ENCODE measurements around the gene CDC5L. TPM values are rescaled to one million over a fixed set of nuclear protein-coding genes. Genes with fewer than 3 reads are reported as not detected.

CDC5L gene
- total RNA-seq, 4 donors from 2014 or later, result 10.0 to 19.3 (median 14.7) TPM

GRCh38 chr6:44423306-44423705 is 35.8 kb downstream of the CDC5L start:
- Histone ChIP-seq H3K4me1 (no peaks in the 10 kb centered on the region), H3K4me3 (no peak overlapping the region), H3K27ac (no peak overlapping the region), H3K9me3 (no peaks in the 10 kb centered on the region), H3K27me3 (no peaks in the 10 kb centered on the region), H3K36me3 (peaks cover 0 to 93% (median 30%) of the 10 kb centered on the region in 3 donors)
- TF ChIP-seq, protein P1, sequence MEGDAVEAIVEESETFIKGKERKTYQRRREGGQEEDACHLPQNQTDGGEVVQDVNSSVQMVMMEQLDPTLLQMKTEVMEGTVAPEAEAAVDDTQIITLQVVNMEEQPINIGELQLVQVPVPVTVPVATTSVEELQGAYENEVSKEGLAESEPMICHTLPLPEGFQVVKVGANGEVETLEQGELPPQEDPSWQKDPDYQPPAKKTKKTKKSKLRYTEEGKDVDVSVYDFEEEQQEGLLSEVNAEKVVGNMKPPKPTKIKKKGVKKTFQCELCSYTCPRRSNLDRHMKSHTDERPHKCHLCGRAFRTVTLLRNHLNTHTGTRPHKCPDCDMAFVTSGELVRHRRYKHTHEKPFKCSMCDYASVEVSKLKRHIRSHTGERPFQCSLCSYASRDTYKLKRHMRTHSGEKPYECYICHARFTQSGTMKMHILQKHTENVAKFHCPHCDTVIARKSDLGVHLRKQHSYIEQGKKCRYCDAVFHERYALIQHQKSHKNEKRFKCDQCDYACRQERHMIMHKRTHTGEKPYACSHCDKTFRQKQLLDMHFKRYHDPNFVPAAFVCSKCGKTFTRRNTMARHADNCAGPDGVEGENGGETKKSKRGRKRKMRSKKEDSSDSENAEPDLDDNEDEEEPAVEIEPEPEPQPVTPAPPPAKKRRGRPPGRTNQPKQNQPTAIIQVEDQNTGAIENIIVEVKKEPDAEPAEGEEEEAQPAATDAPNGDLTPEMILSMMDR (IDR thresholded peaks at IDR 0.05), result no peak
- no peak for TF ChIP-seq POLR2A (IDR thresholded peaks at IDR 0.05)
- DNase-seq, result no peak
- intact Hi-C loops (cut with DNase I), result no loop called here

GRCh38 chr6:44425951-44426350 is 38.4 kb downstream of the CDC5L start:
- no peak for DNase-seq
- intact Hi-C loops (cut with DNase I), result no loop called here
- TF ChIP-seq, protein P1 (IDR thresholded peaks at IDR 0.05), result no peak
- TF ChIP-seq POLR2A (IDR thresholded peaks at IDR 0.05), result no peak
- Histone ChIP-seq H3K27ac (no peak overlapping the region), H3K9me3 (no peaks in the 10 kb centered on the region), H3K27me3 (no peaks in the 10 kb centered on the region), H3K36me3 (peaks cover 0 to 100% (median 19%) of the 10 kb centered on the region in 3 donors), H3K4me1 (no peaks in the 10 kb centered on the region), H3K4me3 (no peak overlapping the region)
- WGBS, 2 donors, result 93% methylated on average over 6 of the region's 6 CpGs

GRCh38 chr6:44428682-44429081 is 41.2 kb downstream of the CDC5L start:
- TF ChIP-seq, protein P1 (IDR thresholded peaks at IDR 0.05), result no peak
- no peak for TF ChIP-seq POLR2A (IDR thresholded peaks at IDR 0.05)
- H3K4me1 ChIP-seq, result peaks cover 0 to 4% (median 0%) of the 10 kb centered on the region in 3 donors
- H3K4me3 ChIP-seq, result no peak overlapping the region
- intact Hi-C loops (cut with DNase I), result no loop called here
- 84 to 86% methylated on average over 3 of the region's 3 CpGs for WGBS, 2 donors
- H3K36me3 ChIP-seq, result peaks cover 0 to 90% (median 9%) of the 10 kb centered on the region in 3 donors
- no peak for DNase-seq
- H3K27ac ChIP-seq, result no peak overlapping the region
- H3K9me3 ChIP-seq, result no peaks in the 10 kb centered on the region
- H3K27me3 ChIP-seq, result no peaks in the 10 kb centered on the region

DNA sequence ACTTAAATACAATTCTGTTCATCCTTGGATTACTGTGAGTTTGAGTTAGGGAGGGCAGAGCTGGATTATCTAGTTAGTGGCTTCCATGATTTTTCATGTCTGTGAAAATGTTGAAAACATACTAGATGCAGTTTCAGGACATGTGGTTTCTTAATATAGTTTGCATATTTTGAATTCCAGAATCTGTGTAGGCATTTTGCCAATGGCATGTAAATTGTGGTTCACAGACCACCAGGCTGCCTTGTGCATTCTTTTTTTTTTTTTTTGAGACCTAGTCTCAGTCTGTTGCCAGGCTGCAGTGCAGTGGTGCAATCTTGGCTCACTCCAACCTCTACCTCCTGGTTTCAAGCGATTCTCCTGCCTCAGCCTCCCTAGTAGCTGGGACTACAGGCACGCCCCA is 42.8 kb downstream of the CDC5L start:
- Histone ChIP-seq H3K4me3 (no peak overlapping the region), H3K27me3 (no peaks in the 10 kb centered on the region), H3K27ac (no peak overlapping the region), H3K9me3 (no peaks in the 10 kb centered on the region), H3K4me1 (peaks cover 0 to 4% (median 0%) of the 10 kb centered on the region in 3 donors), H3K36me3 (peaks cover 0 to 81% (median 4%) of the 10 kb centered on the region in 3 donors)
- intact Hi-C loops (cut with DNase I), result no loop called here
- DNase-seq, result no peak
- 71 to 90% methylated on average over 2 of the region's 2 CpGs for whole genome bisulfite sequencing, 2 donors
- TF ChIP-seq POLR2A (IDR thresholded peaks at IDR 0.05), result no peak
- TF ChIP-seq, protein P1 (IDR thresholded peaks at IDR 0.05), result no peak

DNA sequence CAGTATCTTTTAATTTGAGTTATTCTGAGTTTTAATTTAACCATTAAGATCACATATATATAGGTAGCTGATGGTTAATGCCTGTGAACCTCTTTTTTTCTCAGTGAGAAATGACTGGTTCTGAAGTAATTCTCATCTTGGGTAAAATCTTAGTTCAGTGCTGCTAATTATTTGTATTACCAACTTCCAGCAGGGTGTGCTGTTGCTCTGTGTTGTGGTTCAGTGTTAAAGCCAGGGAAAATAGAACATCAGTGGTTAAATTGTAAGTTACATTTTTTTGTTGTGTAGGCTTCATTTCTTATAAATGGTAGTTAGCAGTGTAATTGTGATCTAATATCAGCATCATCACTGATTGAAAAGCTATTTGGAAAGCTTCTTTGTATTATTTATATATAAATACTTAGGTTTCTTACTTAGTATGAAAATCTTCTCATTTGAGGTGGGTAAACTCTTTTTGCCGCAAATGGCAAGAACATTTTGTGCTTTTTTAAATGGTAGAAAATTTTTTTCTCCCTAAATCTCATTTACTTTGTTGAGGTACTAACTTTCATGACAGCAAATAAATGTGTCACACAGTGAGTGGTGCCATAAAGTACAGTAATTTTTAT is 43.7 kb downstream of the CDC5L start:
- H3K4me1 ChIP-seq, result peaks cover 0 to 4% (median 0%) of the 10 kb centered on the region in 3 donors
- H3K36me3 ChIP-seq, result peaks cover 0 to 80% (median 0%) of the 10 kb centered on the region in 3 donors
- intact Hi-C loops (cut with DNase I), result no loop called here
- no peaks in the 10 kb centered on the region for H3K9me3 ChIP-seq
- WGBS, 2 donors, result 89 to 96% methylated on average over 1 of the region's 1 CpG
- DNase-seq, result no peak
- TF ChIP-seq POLR2A (IDR thresholded peaks at IDR 0.05), result no peak
- TF ChIP-seq, protein P1 (IDR thresholded peaks at IDR 0.05), result peak; percentile 23 to 63 (median 56)
- no peaks in the 10 kb centered on the region for H3K27me3 ChIP-seq
- peak overlapping the region in 1 of 4 donors; percentile 27 for H3K27ac ChIP-seq
- H3K4me3 ChIP-seq, result no peak overlapping the region

All from esophagus squamous epithelium (tissue), 5 donors.